Thyroid gland (tissue), 4 donors: Measurements from ENCODE around the gene TUBG1.

Experiments
- POLR2A ChIP-seq, 2 donors: fragments of 450-650 bp; IDR thresholded peaks; one replicate each; pipeline ENCODE4 v1.6.1; 2017; ENCODE audit warnings: antibody characterized with exemption in 2 of 2, mild to moderate bottlenecking in 2 of 2, moderate library complexity in 1 of 2
- TF ChIP-seq, protein P1 (sequence below), 6 experiments: fragments of 200-600 bp in 3 of 6; fragments of 450-650 bp in 3 of 6; sonication (generic) in 3 of 6; IDR thresholded peaks; one replicate each; pipeline ENCODE4 v1.5.1; 2016 to 2019; ENCODE audit warnings: antibody characterized with exemption in 6 of 6, mild to moderate bottlenecking in 2 of 6, inconsistent platforms in 1 of 6, moderate library complexity in 1 of 6

DNA sequence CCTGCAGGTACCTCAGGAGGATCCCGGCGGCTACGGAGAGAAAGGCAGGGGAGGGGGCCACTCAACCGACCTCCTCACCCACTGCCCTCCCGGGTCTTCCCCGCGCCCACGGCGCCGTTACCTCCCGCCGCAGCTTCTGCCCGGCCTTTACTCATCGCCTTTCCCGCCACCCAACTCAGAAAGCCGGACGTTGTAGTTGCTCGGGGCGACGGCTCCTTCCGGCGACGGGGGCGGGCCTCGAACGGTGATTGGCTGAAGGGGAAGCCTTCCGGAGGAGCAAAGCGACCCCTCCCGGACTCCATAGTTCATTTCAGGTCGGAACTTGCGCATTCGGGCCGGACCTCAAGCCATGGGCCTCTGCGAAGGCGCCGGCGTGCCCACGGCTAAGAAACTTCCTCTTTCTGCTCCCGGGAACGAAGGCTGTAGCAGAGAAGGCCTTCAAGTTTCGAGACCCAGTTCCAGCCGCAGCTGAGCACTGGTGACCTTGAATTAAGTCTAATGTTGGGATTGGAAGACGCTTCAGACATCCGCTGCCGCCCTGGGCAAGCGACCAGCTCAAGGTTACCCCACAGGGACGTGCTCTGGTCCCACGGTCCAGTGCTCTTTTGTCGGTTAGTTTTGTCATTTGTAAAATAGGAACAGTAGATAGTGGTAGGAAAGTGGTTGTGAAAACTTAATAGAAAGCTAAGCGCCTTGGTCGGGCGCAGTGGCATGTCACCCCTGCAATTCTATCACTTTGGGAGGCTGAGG, 31.8 kb upstream of the TUBG1 start, which contains the start of gene PSMC3IP:
- TF ChIP-seq, protein P1, sequence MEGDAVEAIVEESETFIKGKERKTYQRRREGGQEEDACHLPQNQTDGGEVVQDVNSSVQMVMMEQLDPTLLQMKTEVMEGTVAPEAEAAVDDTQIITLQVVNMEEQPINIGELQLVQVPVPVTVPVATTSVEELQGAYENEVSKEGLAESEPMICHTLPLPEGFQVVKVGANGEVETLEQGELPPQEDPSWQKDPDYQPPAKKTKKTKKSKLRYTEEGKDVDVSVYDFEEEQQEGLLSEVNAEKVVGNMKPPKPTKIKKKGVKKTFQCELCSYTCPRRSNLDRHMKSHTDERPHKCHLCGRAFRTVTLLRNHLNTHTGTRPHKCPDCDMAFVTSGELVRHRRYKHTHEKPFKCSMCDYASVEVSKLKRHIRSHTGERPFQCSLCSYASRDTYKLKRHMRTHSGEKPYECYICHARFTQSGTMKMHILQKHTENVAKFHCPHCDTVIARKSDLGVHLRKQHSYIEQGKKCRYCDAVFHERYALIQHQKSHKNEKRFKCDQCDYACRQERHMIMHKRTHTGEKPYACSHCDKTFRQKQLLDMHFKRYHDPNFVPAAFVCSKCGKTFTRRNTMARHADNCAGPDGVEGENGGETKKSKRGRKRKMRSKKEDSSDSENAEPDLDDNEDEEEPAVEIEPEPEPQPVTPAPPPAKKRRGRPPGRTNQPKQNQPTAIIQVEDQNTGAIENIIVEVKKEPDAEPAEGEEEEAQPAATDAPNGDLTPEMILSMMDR (IDR thresholded peaks at IDR 0.05), result peak in 2 of 6 experiments; percentile 31 to 45
- peak in 1 of 2 donors; percentile 88 for TF ChIP-seq POLR2A (IDR thresholded peaks at IDR 0.05)
